Smooth muscle cell (in vitro differentiated cells): ENCODE measurements around the gene LY86. TPM values are rescaled to one million over a fixed set of nuclear protein-coding genes. Genes with fewer than 3 reads are reported as not detected.
"Not testable (repeated sequence)": the region's sequence is repeated elsewhere in the genome, so short reads cannot be mapped to it uniquely, and the experiment has no call there.

Experiments
- DNase-seq: peaks from one replicate; lab custom pipeline; 2025; ENCODE audit not compliant: unreplicated experiment; lab: John Stamatoyannopoulos, UW
- H2AFZ ChIP-seq: fragments of 200-600 bp; sonication (generic); 2 replicates; pipeline ENCODE4 v1.6.0; 2016; ENCODE audit warnings: antibody characterized with exemption, low read depth, mild to moderate bottlenecking
- H3F3A ChIP-seq: fragments of 200-600 bp; sonication (generic); 2 replicates; pipeline ENCODE4 v1.6.0; 2017; ENCODE audit warnings: antibody characterized with exemption, low read depth
- H3K27ac ChIP-seq: fragments of 200-600 bp; sonication (generic); 2 replicates; pipeline ENCODE4 v1.5.1; 2016; ENCODE audit warnings: low read depth, mild to moderate bottlenecking
- H3K27me3 ChIP-seq: fragments of 200-600 bp; sonication (generic); 2 replicates; pipeline ENCODE4 v1.6.1; 2016; ENCODE audit warnings: low read depth, mild to moderate bottlenecking
- H3K36me3 ChIP-seq: fragments of 200-600 bp; sonication (generic); 2 replicates; pipeline ENCODE4 v1.5.1; 2016; ENCODE audit warnings: low read depth
- H3K4me1 ChIP-seq: fragments of 200-600 bp; sonication (generic); 2 replicates; pipeline ENCODE4 v1.5.1; 2016; ENCODE audit warnings: low read depth
- H3K4me2 ChIP-seq: fragments of 200-600 bp; sonication (generic); 2 replicates; pipeline ENCODE4 v1.6.0; 2016; ENCODE audit warnings: mild to moderate bottlenecking
- H3K4me3 ChIP-seq: fragments of 200-600 bp; sonication (generic); 2 replicates; pipeline ENCODE4 v1.5.1; 2016; ENCODE audit warnings: mild to moderate bottlenecking
- H3K79me2 ChIP-seq: fragments of 200-600 bp; sonication (generic); 2 replicates; pipeline ENCODE4 v1.6.0; 2016; ENCODE audit warnings: low read depth, mild to moderate bottlenecking
- H3K9ac ChIP-seq: fragments of 200-600 bp; sonication (generic); 2 replicates; pipeline ENCODE4 v1.6.0; 2016; ENCODE audit warnings: low read depth
- H3K9me3 ChIP-seq: fragments of 200-600 bp; sonication (generic); replicated peaks from 2 replicates; pipeline ENCODE4 v1.5.1; 2016; ENCODE audit warnings: low read depth
- H4K20me1 ChIP-seq: fragments of 200-600 bp; sonication (generic); 2 replicates; pipeline ENCODE4 v1.6.0; 2016; ENCODE audit warnings: low read depth
- WGBS: methylation state at CpG from one replicate; pipeline ENCODE4 v1.1.7; 2016; ENCODE audit warnings: low lambda C conversion rate; 5-methylcytosine and 5-hydroxymethylcytosine counted together
- polyA plus RNA-seq: library from polyadenylated mRNA; unstranded; fragments of >200 nt; fragmentation: Nextera tagmentation; extraction: Ambion mirVana; gene quantifications from 2 replicates; pipeline ENCODE4 v1.2.1, GENCODE V29; 2016
- total RNA-seq: library from RNA; depleted of rRNA; stranded (reverse); fragments of >200 nt; gene quantifications from 2 replicates; pipeline ENCODE4 v1.2.3, GENCODE V29; 2014
- TF ChIP-seq, protein P1 (sequence below): fragments of 200-600 bp; sonication (generic); IDR thresholded peaks from 2 replicates; pipeline ENCODE4 v1.5.1; 2017; ENCODE audit warnings: borderline replicate concordance, mild to moderate bottlenecking, antibody characterized with exemption; ENCODE audit not compliant: insufficient read depth, poor library complexity, severe bottlenecking

The LY86 gene
- total and polyA plus RNA-seq, 2 experiments from 2014 or later = not detected

- TF ChIP-seq, protein P1, sequence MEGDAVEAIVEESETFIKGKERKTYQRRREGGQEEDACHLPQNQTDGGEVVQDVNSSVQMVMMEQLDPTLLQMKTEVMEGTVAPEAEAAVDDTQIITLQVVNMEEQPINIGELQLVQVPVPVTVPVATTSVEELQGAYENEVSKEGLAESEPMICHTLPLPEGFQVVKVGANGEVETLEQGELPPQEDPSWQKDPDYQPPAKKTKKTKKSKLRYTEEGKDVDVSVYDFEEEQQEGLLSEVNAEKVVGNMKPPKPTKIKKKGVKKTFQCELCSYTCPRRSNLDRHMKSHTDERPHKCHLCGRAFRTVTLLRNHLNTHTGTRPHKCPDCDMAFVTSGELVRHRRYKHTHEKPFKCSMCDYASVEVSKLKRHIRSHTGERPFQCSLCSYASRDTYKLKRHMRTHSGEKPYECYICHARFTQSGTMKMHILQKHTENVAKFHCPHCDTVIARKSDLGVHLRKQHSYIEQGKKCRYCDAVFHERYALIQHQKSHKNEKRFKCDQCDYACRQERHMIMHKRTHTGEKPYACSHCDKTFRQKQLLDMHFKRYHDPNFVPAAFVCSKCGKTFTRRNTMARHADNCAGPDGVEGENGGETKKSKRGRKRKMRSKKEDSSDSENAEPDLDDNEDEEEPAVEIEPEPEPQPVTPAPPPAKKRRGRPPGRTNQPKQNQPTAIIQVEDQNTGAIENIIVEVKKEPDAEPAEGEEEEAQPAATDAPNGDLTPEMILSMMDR = no peak
- H3K27ac ChIP-seq = no peak overlapping the region
- H3K9me3 ChIP-seq = no peaks in the 10 kb centered on the region
- no peak overlapping the region for H3K9ac ChIP-seq
- H3F3A ChIP-seq = no peaks in the 10 kb centered on the region
- H3K79me2 ChIP-seq = no peaks in the 10 kb centered on the region
- H4K20me1 ChIP-seq = no peaks in the 10 kb centered on the region
- DNase-seq = no peak
- H3K4me3 ChIP-seq = no peak overlapping the region
- H3K36me3 ChIP-seq = no peaks in the 10 kb centered on the region
- H2AFZ ChIP-seq = no peak overlapping the region
- no peak overlapping the region for H3K4me2 ChIP-seq
- peaks cover 4% of the 10 kb centered on the region for H3K4me1 ChIP-seq
- WGBS = 94% methylated on average over 10 of the region's 10 CpGs
- H3K27me3 ChIP-seq = no peaks in the 10 kb centered on the region
Observed at GRCh38 chr6:6663421-6664135, 75.1 kb downstream of the LY86 start.

DNA sequence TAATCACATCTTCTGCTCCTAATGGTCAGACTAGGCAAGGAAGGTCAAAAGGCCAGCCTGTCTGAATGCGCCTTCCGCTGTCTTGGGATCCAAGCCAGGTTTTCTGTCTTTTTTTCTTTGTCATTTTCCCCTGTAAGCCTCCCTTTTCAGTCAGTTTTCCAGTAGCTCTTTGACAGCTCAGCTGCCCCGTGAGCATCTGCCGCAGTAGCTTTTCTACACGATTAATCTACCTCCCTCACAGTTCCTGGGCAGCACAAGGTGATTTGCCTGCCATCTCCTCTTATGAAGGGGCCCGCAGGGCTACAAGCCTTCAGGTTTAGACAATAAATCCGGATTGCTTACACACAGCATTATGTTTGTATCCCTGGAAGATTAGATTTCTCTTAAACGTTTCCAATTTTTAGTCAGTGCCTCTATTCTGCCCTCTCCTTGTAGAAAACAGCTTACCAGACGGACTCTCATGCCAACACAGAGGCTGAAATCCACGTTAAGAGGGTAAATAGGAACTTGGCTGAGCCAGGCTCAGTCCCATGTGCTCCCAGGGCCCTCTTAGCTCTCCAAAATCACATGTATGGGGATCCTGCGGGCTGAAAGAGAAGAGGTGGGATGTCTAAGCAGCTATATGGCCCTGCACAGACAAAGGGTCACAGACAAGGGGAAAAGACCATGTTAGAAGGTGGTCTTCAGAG, 77.2 kb downstream of the LY86 start:
- DNase-seq = no peak
- Histone ChIP-seq H3K36me3 (no peaks in the 10 kb centered on the region), H3F3A (no peaks in the 10 kb centered on the region), H4K20me1 (no peaks in the 10 kb centered on the region), H3K9me3 (no peaks in the 10 kb centered on the region), H2AFZ (no peak overlapping the region), H3K79me2 (no peaks in the 10 kb centered on the region), H3K9ac (no peak overlapping the region), H3K27me3 (no peaks in the 10 kb centered on the region), H3K4me2 (no peak overlapping the region), H3K4me1 (peaks cover 4% of the 10 kb centered on the region), H3K4me3 (no peak overlapping the region), H3K27ac (no peak overlapping the region)
- TF ChIP-seq, protein P1 = no peak
- WGBS = 69% methylated on average over 11 of the region's 11 CpGs

GRCh38 chr6:6670150-6670549, 81.6 kb downstream of the LY86 start:
- not testable (repeated sequence) for H3K9me3 ChIP-seq, H2AFZ ChIP-seq, DNase-seq, H3K9ac ChIP-seq, H3K79me2 ChIP-seq, H3K4me1 ChIP-seq, H3K27ac ChIP-seq, H3K27me3 ChIP-seq, H4K20me1 ChIP-seq, H3K4me3 ChIP-seq, H3F3A ChIP-seq, H3K4me2 ChIP-seq, H3K36me3 ChIP-seq
- WGBS = 91% methylated on average over 3 of the region's 3 CpGs

- 30% methylated on average over 4 of the region's 4 CpGs for WGBS
- Histone ChIP-seq H3K9ac (no peak overlapping the region), H3K27me3 (no peaks in the 10 kb centered on the region), H3K4me3 (no peak overlapping the region), H3F3A (no peaks in the 10 kb centered on the region), H2AFZ (no peak overlapping the region), H4K20me1 (no peaks in the 10 kb centered on the region), H3K4me2 (no peak overlapping the region), H3K4me1 (no peaks in the 10 kb centered on the region), H3K79me2 (no peaks in the 10 kb centered on the region), H3K36me3 (no peaks in the 10 kb centered on the region), H3K27ac (no peak overlapping the region), H3K9me3 (no peaks in the 10 kb centered on the region)
- TF ChIP-seq, protein P1 = peak; percentile 36
- DNase-seq = no peak
Observed at GRCh38 chr6:6674872-6675271, 86.4 kb downstream of the LY86 start.
